Osteoblast (primary cell): ENCODE results near the gene SOCS7. TPM values are rescaled to one million over a fixed set of nuclear protein-coding genes. Genes with fewer than 3 reads are reported as not detected.

ENCODE experiments used
- DNase-seq: peaks from one replicate; pipeline ENCODE4 v3.0.0; 2011; ENCODE audit warnings: low spot score, mixed read lengths; ENCODE audit not compliant: insufficient read length; ENCODE audit errors: missing footprints
- H2AFZ ChIP-seq: 2 replicates; pipeline ENCODE4 v1.6.0; 2011; ENCODE audit warnings: mild to moderate bottlenecking, low read length
- H3K27ac ChIP-seq: 2 replicates; pipeline ENCODE4 v1.5.1; 2011; ENCODE audit warnings: mild to moderate bottlenecking, low read depth, low read length, moderate library complexity
- H3K27me3 ChIP-seq: 2 replicates; pipeline ENCODE4 v1.6.0; 2012; ENCODE audit warnings: mild to moderate bottlenecking, control low read depth, inconsistent platforms, low read length, moderate library complexity; ENCODE audit not compliant: insufficient read depth
- H3K36me3 ChIP-seq: 2 replicates; pipeline ENCODE4 v1.5.1; 2011; ENCODE audit warnings: mild to moderate bottlenecking, low read length, control low read depth, moderate library complexity; ENCODE audit not compliant: insufficient read depth
- H3K4me1 ChIP-seq: 2 replicates; pipeline ENCODE4 v1.5.1; 2011; ENCODE audit warnings: mild to moderate bottlenecking, low read length, control low read depth, moderate library complexity; ENCODE audit not compliant: insufficient read depth
- H3K4me2 ChIP-seq: 2 replicates; pipeline ENCODE4 v1.6.0; 2011; ENCODE audit warnings: mild to moderate bottlenecking, low read length; ENCODE audit not compliant: insufficient read depth
- H3K4me3 ChIP-seq: fragments of 200-600 bp; sonication (generic); 3 replicates; pipeline ENCODE4 v1.5.1; 2012; ENCODE audit warnings: mild to moderate bottlenecking, low read length, inconsistent platforms; ENCODE audit not compliant: insufficient read depth
- H3K79me2 ChIP-seq: 2 replicates; pipeline ENCODE4 v1.6.0; 2012; ENCODE audit warnings: mild to moderate bottlenecking, low read length, control low read depth, inconsistent platforms; ENCODE audit not compliant: insufficient read depth
- H3K9me3 ChIP-seq: 2 replicates; pipeline ENCODE4 v1.5.1; 2011; ENCODE audit warnings: low read depth, low read length, control low read depth
- H4K20me1 ChIP-seq: 2 replicates; pipeline ENCODE4 v1.6.0; 2012; ENCODE audit warnings: mild to moderate bottlenecking, low read length, control low read depth; ENCODE audit not compliant: insufficient read depth
- total RNA-seq: library from RNA; depleted of rRNA; stranded (reverse); fragments of >200 nt; gene quantifications from 2 replicates; pipeline ENCODE4 v1.2.3, GENCODE V29; 2012
- TF ChIP-seq, protein P1 (sequence below): IDR thresholded peaks from 2 replicates; pipeline ENCODE4 v1.5.1; 2011; ENCODE audit warnings: mild to moderate bottlenecking, low read depth, low read length, moderate library complexity; ENCODE audit errors: extremely low read depth

The SOCS7 gene
- total RNA-seq, 1 donor = 16.3 TPM

DNA sequence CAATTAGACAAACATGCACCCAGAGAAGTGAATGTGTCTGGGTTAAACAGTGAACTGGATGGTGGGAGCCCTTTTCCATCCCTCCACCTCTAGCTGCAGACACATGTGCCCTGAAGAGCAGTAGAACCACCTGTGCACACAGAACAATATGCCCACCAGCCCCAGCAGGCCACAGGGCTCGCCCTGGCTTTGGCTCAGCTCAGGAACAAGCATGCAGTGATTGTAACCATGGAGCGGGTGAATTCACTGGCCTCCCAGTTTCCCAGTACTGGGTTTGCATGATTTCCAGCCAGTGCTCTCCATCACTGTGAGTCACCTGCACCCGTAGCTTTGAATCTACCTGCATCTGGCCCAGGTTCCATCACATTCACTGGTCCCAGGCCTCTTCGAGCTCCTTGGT is 13.1 kb upstream of the SOCS7 start:
- no peaks in the 10 kb centered on the region for H4K20me1 ChIP-seq
- peaks cover 24% of the 10 kb centered on the region for H3K27me3 ChIP-seq
- no peak for DNase-seq
- no peak overlapping the region for H3K4me2 ChIP-seq
- no peak overlapping the region for H3K27ac ChIP-seq
- H3K4me3 ChIP-seq = no peak overlapping the region
- no peaks in the 10 kb centered on the region for H3K4me1 ChIP-seq
- TF ChIP-seq, protein P1, sequence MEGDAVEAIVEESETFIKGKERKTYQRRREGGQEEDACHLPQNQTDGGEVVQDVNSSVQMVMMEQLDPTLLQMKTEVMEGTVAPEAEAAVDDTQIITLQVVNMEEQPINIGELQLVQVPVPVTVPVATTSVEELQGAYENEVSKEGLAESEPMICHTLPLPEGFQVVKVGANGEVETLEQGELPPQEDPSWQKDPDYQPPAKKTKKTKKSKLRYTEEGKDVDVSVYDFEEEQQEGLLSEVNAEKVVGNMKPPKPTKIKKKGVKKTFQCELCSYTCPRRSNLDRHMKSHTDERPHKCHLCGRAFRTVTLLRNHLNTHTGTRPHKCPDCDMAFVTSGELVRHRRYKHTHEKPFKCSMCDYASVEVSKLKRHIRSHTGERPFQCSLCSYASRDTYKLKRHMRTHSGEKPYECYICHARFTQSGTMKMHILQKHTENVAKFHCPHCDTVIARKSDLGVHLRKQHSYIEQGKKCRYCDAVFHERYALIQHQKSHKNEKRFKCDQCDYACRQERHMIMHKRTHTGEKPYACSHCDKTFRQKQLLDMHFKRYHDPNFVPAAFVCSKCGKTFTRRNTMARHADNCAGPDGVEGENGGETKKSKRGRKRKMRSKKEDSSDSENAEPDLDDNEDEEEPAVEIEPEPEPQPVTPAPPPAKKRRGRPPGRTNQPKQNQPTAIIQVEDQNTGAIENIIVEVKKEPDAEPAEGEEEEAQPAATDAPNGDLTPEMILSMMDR = no peak
- no peaks in the 10 kb centered on the region for H3K36me3 ChIP-seq
- H2AFZ ChIP-seq = no peak overlapping the region
- H3K9me3 ChIP-seq = no peaks in the 10 kb centered on the region
- H3K79me2 ChIP-seq = no peaks in the 10 kb centered on the region

DNA sequence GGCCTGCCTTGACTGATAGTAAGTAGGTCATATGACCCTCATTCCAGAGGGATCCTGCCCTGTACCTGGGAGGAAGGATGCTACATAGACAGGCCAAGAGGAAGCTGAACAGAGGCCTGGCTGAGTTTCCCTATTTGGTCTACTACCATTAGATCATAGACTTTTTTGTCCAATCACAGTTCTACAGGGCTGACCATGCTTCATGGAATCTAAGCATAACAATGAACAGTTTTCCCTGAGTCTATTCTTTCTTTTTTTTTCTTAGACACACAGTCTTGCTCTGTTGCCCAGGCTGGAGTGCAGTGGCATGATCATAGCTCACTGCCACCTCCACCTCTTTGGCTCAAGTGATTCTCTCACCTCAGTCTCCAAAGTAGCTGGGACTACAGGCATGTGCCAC is 11.8 kb upstream of the SOCS7 start:
- Histone ChIP-seq H3K79me2 (no peaks in the 10 kb centered on the region), H3K36me3 (no peaks in the 10 kb centered on the region), H2AFZ (no peak overlapping the region), H3K4me3 (no peak overlapping the region), H3K27me3 (peaks cover 17% of the 10 kb centered on the region), H3K9me3 (no peaks in the 10 kb centered on the region), H3K4me2 (no peak overlapping the region), H3K27ac (no peak overlapping the region), H3K4me1 (no peaks in the 10 kb centered on the region), H4K20me1 (no peaks in the 10 kb centered on the region)
- TF ChIP-seq, protein P1 = no peak
- no peak for DNase-seq

DNA sequence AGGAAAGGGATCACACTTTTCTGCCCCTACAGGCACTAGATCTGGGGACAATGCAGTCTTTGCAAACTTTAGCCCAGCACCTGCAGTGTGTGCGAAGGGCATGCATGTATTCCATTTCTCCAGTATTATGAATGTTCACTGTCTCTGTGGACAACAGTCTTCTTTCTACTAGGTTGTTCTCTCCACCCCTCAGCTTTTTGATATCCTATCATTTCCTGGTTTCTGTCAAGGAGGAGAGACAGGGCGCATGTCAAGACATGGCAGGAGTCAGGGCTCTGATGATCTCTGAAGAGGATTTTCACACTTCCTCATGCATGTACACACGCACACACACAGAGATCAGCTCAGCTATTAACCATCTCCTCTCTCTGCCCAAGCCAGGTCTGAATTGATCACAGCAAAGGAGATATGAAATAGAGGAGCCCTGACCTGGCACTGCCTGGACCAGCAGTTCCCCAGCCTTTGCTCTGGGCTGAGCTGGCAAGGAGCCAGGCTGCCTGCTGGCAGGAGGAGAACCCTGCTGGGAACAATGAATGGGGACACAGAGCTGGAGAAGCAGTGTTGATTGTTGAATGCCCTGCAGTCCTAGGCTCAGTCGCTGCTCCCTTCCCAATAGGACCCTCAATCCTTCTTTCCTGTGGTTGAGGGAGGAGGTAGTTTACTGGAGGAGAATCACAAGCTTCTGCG is 10.5 kb upstream of the SOCS7 start:
- Histone ChIP-seq H3K9me3 (no peaks in the 10 kb centered on the region), H3K4me1 (no peaks in the 10 kb centered on the region), H3K79me2 (no peaks in the 10 kb centered on the region), H3K36me3 (no peaks in the 10 kb centered on the region), H3K27me3 (peaks cover 13% of the 10 kb centered on the region), H3K4me2 (no peak overlapping the region), H4K20me1 (no peaks in the 10 kb centered on the region), H2AFZ (no peak overlapping the region), H3K4me3 (no peak overlapping the region), H3K27ac (no peak overlapping the region)
- DNase-seq = no peak
- TF ChIP-seq, protein P1 = no peak

DNA sequence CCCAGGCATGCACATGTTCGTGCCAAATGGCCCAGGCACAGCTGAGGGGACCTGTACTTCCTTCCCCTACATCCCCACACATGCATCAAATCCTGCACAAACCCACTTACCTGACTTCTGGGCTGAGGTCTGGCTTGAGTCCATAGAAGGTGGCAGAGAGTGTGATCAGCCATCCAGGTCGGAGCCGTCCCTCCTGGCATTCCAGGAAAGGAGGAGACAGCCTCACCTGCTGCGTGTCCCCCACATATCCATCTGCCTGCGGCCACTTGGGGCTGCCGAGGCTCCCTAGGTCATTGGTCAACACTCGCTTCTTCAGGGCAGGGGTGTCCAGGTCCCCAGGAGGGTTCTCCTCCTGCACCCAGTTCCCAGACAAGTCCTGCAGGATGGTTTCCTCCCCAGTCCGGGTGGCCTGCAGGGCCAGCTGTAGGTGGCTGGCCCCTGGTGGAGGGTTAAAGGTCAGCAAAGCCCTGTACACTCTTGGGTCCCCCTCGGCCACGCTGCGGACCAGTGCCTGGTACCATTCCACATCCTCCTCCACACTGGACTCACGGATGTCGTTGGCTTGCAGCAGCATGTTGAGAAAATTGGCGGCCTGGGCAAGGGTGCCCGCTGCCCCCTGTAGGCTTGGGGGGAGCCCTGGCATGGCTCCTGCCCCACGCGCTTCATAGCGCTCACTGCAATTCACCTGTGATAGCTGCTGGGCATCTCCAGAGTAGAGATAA is 8.6 kb upstream of the SOCS7 start:
- no peak for DNase-seq
- H3K27me3 ChIP-seq = peaks cover 6% of the 10 kb centered on the region
- no peaks in the 10 kb centered on the region for H3K79me2 ChIP-seq
- H3K27ac ChIP-seq = no peak overlapping the region
- H3K4me1 ChIP-seq = no peaks in the 10 kb centered on the region
- TF ChIP-seq, protein P1 = no peak
- no peak overlapping the region for H3K4me3 ChIP-seq
- H3K4me2 ChIP-seq = no peak overlapping the region
- no peaks in the 10 kb centered on the region for H3K9me3 ChIP-seq
- H4K20me1 ChIP-seq = no peaks in the 10 kb centered on the region
- no peaks in the 10 kb centered on the region for H3K36me3 ChIP-seq
- H2AFZ ChIP-seq = no peak overlapping the region
